ENCODE measurements around the gene PRKN. TPM values are rescaled to one million over a fixed set of nuclear protein-coding genes. Genes with fewer than 3 reads are reported as not detected.

Gene PRKN
- total and polyA plus RNA-seq, 2 experiments from 2014 or later, result 0.10 to 0.84 TPM

DNA sequence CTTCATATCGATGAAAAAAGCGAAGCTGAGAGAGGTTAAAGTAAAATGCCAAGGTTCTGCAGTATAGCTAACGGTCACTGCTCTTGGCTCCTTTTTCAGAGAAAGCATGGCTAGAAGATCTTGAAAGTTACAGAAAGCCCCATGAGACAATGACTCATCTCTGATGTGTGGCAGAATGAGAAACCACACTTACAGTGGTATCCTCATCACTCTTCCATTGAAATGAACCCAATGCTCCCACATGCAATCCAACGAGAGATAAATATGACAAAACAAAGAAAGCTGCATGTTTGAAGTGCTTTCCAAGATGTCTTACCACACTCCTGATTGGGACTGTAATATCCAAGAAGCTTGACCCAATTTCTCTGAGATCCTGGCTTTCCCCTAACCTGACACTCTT lies 694.9 kb downstream of the PRKN start:
- H3K27ac ChIP-seq (ENCODE audit: low read depth), result no peak overlapping the region
- H3K9me3 Mint-ChIP-seq, result no peaks in the 10 kb centered on the region
- H3K36me3 ChIP-seq (ENCODE audit: insufficient read depth), result no peaks in the 10 kb centered on the region
- TF ChIP-seq EZH2 (IDR thresholded peaks at IDR 0.05; ENCODE audit: low read depth, unreplicated experiment) (no peak), ZNF114 (CRISPR knock-in tag; IDR thresholded peaks at IDR 0.05) (no peak), CTCF (conservative IDR thresholded peaks at IDR 0.05; ENCODE audit: low read depth in 2 of 2) (no peak), EZH2phosphoT487 (IDR thresholded peaks at IDR 0.05; ENCODE audit: unreplicated experiment) (no peak), STAT1 (IDR thresholded peaks at IDR 0.05; ENCODE audit: unreplicated experiment) (no peak), POLR2AphosphoS5 (IDR thresholded peaks at IDR 0.05; ENCODE audit: low read depth) (no peak), ETS1 (IDR thresholded peaks at IDR 0.05) (no peak), JUNB (IDR thresholded peaks at IDR 0.05; ENCODE audit: unreplicated experiment) (no peak), ZNF462 (CRISPR knock-in tag; IDR thresholded peaks at IDR 0.05) (no peak), CREB1 (CRISPR knock-in tag; IDR thresholded peaks at IDR 0.05; ENCODE audit: low read depth) (no peak), NANOG (IDR thresholded peaks at IDR 0.05; ENCODE audit: borderline replicate concordance) (no peak), ZNF331 (CRISPR knock-in tag; IDR thresholded peaks at IDR 0.05; ENCODE audit: low read depth) (no peak), REST (IDR thresholded peaks at IDR 0.05; ENCODE audit: unreplicated experiment) (no peak)
- no peaks in the 10 kb centered on the region for H3K4me1 ChIP-seq (ENCODE audit: insufficient read depth)
- no peaks in the 10 kb centered on the region for H3K27me3 ChIP-seq (ENCODE audit: insufficient read depth)
- ATAC-seq (no peak), DNase-seq (ENCODE audit: low spot score) (no peak)
- no peaks in the 10 kb centered on the region for H4K20me1 ChIP-seq (replicated peaks; ENCODE audit: insufficient read depth)
- no peaks in the 10 kb centered on the region for H3K4me1 Mint-ChIP-seq
- no peaks in the 10 kb centered on the region for H3K36me3 Mint-ChIP-seq (ENCODE audit: low read depth)
- peak overlapping the region; percentile 66; the same call in 1 of the 2 replicates for H2AFZ ChIP-seq
- no peak overlapping the region for H3K4me3 Mint-ChIP-seq
- no peaks in the 10 kb centered on the region for H3K79me2 ChIP-seq (replicated peaks; ENCODE audit: insufficient read depth)
- H3F3A ChIP-seq (replicated peaks; ENCODE audit: low read depth), result no peaks in the 10 kb centered on the region
- H3K4me3 ChIP-seq, result no peak overlapping the region
- no peak overlapping the region for H3K4me2 ChIP-seq
- H3K27ac Mint-ChIP-seq, result no peak overlapping the region
- H3K27me3 Mint-ChIP-seq (ENCODE audit: insufficient read depth, low read depth, poor library complexity), result no peaks in the 10 kb centered on the region
- H3K9me2 ChIP-seq (ENCODE audit: insufficient read depth), result peaks cover 3% of the 10 kb centered on the region; the same call in 1 of the 2 replicates

All from GM23338 (cell line).